Measurements from ENCODE around the gene ST3GAL3.

The ST3GAL3 gene
- 5.4 to 8.5 (median 7.0) reads per million in 3 donors for total RNA-seq

GRCh38 chr1:43707190-43708001, at the start of gene ST3GAL3:
ST3GAL3 (plus strand) TSS chr1:43707536; CDS start chr1:43736263, 28,727 bp downstream.
- peak; percentile 75 to 83 (median 82) for DNase-seq
- Histone ChIP-seq H3K4me3 (ENCODE audit: insufficient read depth, low read depth, low read length, poor library complexity, severe bottlenecking) (peak within 1 kb of the TSS; percentile 73), H3K27ac (ENCODE audit: insufficient read depth, low read length, poor library complexity, severe bottlenecking) (peak within 1 kb of the TSS; percentile 66), H3K36me3 (ENCODE audit: control insufficient read depth, insufficient read depth, low read length) (peaks cover 21% of the 10 kb centered on the region), H3K4me1 (ENCODE audit: control insufficient read depth, insufficient read depth, low read length, poor library complexity, severe bottlenecking) (peaks cover 6% of the 10 kb centered on the region), H3K9me3 (ENCODE audit: control insufficient read depth, low read length) (no peaks in the 10 kb centered on the region), H3K27me3 (replicated peaks; ENCODE audit: control insufficient read depth, insufficient read depth, low read length, poor library complexity, severe bottlenecking) (no peaks in the 10 kb centered on the region)

GRCh38 chr1:43659212-43660166, 47.8 kb upstream of the ST3GAL3 start:
- H3K27me3 ChIP-seq (replicated peaks; ENCODE audit: control insufficient read depth, insufficient read depth, low read length, poor library complexity, severe bottlenecking), result no peaks in the 10 kb centered on the region
- DNase-seq, result no peak
- no peak overlapping the region for H3K27ac ChIP-seq (ENCODE audit: insufficient read depth, low read length, poor library complexity, severe bottlenecking)
- H3K4me1 ChIP-seq (ENCODE audit: control insufficient read depth, insufficient read depth, low read length, poor library complexity, severe bottlenecking), result no peaks in the 10 kb centered on the region
- H3K9me3 ChIP-seq (ENCODE audit: control insufficient read depth, low read length), result no peaks in the 10 kb centered on the region
- no peak overlapping the region for H3K4me3 ChIP-seq (ENCODE audit: insufficient read depth, low read depth, low read length, poor library complexity, severe bottlenecking)
- peaks cover 89% of the 10 kb centered on the region for H3K36me3 ChIP-seq (ENCODE audit: control insufficient read depth, insufficient read depth, low read length)

- Histone ChIP-seq H3K27ac (ENCODE audit: insufficient read depth, low read length, poor library complexity, severe bottlenecking) (no peak overlapping the region), H3K4me3 (ENCODE audit: insufficient read depth, low read depth, low read length, poor library complexity, severe bottlenecking) (no peak overlapping the region), H3K4me1 (ENCODE audit: control insufficient read depth, insufficient read depth, low read length, poor library complexity, severe bottlenecking) (no peaks in the 10 kb centered on the region), H3K36me3 (ENCODE audit: control insufficient read depth, insufficient read depth, low read length) (peaks cover 88% of the 10 kb centered on the region), H3K9me3 (ENCODE audit: control insufficient read depth, low read length) (no peaks in the 10 kb centered on the region), H3K27me3 (replicated peaks; ENCODE audit: control insufficient read depth, insufficient read depth, low read length, poor library complexity, severe bottlenecking) (no peaks in the 10 kb centered on the region)
- DNase-seq, result no peak
These were observed 47.0 kb upstream of the ST3GAL3 start for GRCh38 chr1:43660355-43660754.

GRCh38 chr1:43664369-43664768, 43.0 kb upstream of the ST3GAL3 start:
- Histone ChIP-seq H3K27me3 (replicated peaks; ENCODE audit: control insufficient read depth, insufficient read depth, low read length, poor library complexity, severe bottlenecking) (no peaks in the 10 kb centered on the region), H3K36me3 (ENCODE audit: control insufficient read depth, insufficient read depth, low read length) (peaks cover 93% of the 10 kb centered on the region), H3K4me1 (ENCODE audit: control insufficient read depth, insufficient read depth, low read length, poor library complexity, severe bottlenecking) (no peaks in the 10 kb centered on the region), H3K9me3 (ENCODE audit: control insufficient read depth, low read length) (no peaks in the 10 kb centered on the region), H3K4me3 (ENCODE audit: insufficient read depth, low read depth, low read length, poor library complexity, severe bottlenecking) (no peak overlapping the region), H3K27ac (ENCODE audit: insufficient read depth, low read length, poor library complexity, severe bottlenecking) (no peak overlapping the region)
- no peak for DNase-seq

GRCh38 chr1:43666608-43667007, 40.7 kb upstream of the ST3GAL3 start:
- no peak overlapping the region for H3K4me3 ChIP-seq (ENCODE audit: insufficient read depth, low read depth, low read length, poor library complexity, severe bottlenecking)

GRCh38 chr1:43668956-43669355, 38.4 kb upstream of the ST3GAL3 start:
- no peaks in the 10 kb centered on the region for H3K27me3 ChIP-seq (replicated peaks; ENCODE audit: control insufficient read depth, insufficient read depth, low read length, poor library complexity, severe bottlenecking)
- H3K27ac ChIP-seq (ENCODE audit: insufficient read depth, low read length, poor library complexity, severe bottlenecking), result no peak overlapping the region
- DNase-seq, result no peak
- H3K36me3 ChIP-seq (ENCODE audit: control insufficient read depth, insufficient read depth, low read length), result peaks cover 88% of the 10 kb centered on the region
- no peaks in the 10 kb centered on the region for H3K4me1 ChIP-seq (ENCODE audit: control insufficient read depth, insufficient read depth, low read length, poor library complexity, severe bottlenecking)
- H3K9me3 ChIP-seq (ENCODE audit: control insufficient read depth, low read length), result no peaks in the 10 kb centered on the region
- H3K4me3 ChIP-seq (ENCODE audit: insufficient read depth, low read depth, low read length, poor library complexity, severe bottlenecking), result no peak overlapping the region

More at GRCh38 chr1:43666608-43667007, 40.7 kb upstream of the ST3GAL3 start:
- H3K9me3 ChIP-seq (ENCODE audit: control insufficient read depth, low read length), result no peaks in the 10 kb centered on the region
- peaks cover 94% of the 10 kb centered on the region for H3K36me3 ChIP-seq (ENCODE audit: control insufficient read depth, insufficient read depth, low read length)
- DNase-seq, result no peak
- H3K4me1 ChIP-seq (ENCODE audit: control insufficient read depth, insufficient read depth, low read length, poor library complexity, severe bottlenecking), result no peaks in the 10 kb centered on the region
- no peaks in the 10 kb centered on the region for H3K27me3 ChIP-seq (replicated peaks; ENCODE audit: control insufficient read depth, insufficient read depth, low read length, poor library complexity, severe bottlenecking)
- no peak overlapping the region for H3K27ac ChIP-seq (ENCODE audit: insufficient read depth, low read length, poor library complexity, severe bottlenecking)

- H3K27me3 ChIP-seq (replicated peaks; ENCODE audit: control insufficient read depth, insufficient read depth, low read length, poor library complexity, severe bottlenecking), result no peaks in the 10 kb centered on the region
- DNase-seq, result no peak
- H3K4me3 ChIP-seq (ENCODE audit: insufficient read depth, low read depth, low read length, poor library complexity, severe bottlenecking), result no peak overlapping the region
- no peaks in the 10 kb centered on the region for H3K9me3 ChIP-seq (ENCODE audit: control insufficient read depth, low read length)
- H3K4me1 ChIP-seq (ENCODE audit: control insufficient read depth, insufficient read depth, low read length, poor library complexity, severe bottlenecking), result no peaks in the 10 kb centered on the region
- no peak overlapping the region for H3K27ac ChIP-seq (ENCODE audit: insufficient read depth, low read length, poor library complexity, severe bottlenecking)
- peaks cover 84% of the 10 kb centered on the region for H3K36me3 ChIP-seq (ENCODE audit: control insufficient read depth, insufficient read depth, low read length)
These were observed 37.5 kb upstream of the ST3GAL3 start for GRCh38 chr1:43669878-43670277.

GRCh38 chr1:43671193-43671592, 36.1 kb upstream of the ST3GAL3 start:
- Histone ChIP-seq H3K27me3 (replicated peaks; ENCODE audit: control insufficient read depth, insufficient read depth, low read length, poor library complexity, severe bottlenecking) (no peaks in the 10 kb centered on the region), H3K4me1 (ENCODE audit: control insufficient read depth, insufficient read depth, low read length, poor library complexity, severe bottlenecking) (no peaks in the 10 kb centered on the region), H3K27ac (ENCODE audit: insufficient read depth, low read length, poor library complexity, severe bottlenecking) (no peak overlapping the region), H3K9me3 (ENCODE audit: control insufficient read depth, low read length) (no peaks in the 10 kb centered on the region), H3K4me3 (ENCODE audit: insufficient read depth, low read depth, low read length, poor library complexity, severe bottlenecking) (no peak overlapping the region), H3K36me3 (ENCODE audit: control insufficient read depth, insufficient read depth, low read length) (peaks cover 79% of the 10 kb centered on the region)
- no peak for DNase-seq

GRCh38 chr1:43671626-43672330, 35.6 kb upstream of the ST3GAL3 start:
- Histone ChIP-seq H3K9me3 (ENCODE audit: control insufficient read depth, low read length) (no peaks in the 10 kb centered on the region), H3K27me3 (replicated peaks; ENCODE audit: control insufficient read depth, insufficient read depth, low read length, poor library complexity, severe bottlenecking) (no peaks in the 10 kb centered on the region), H3K4me1 (ENCODE audit: control insufficient read depth, insufficient read depth, low read length, poor library complexity, severe bottlenecking) (no peaks in the 10 kb centered on the region), H3K36me3 (ENCODE audit: control insufficient read depth, insufficient read depth, low read length) (peaks cover 73% of the 10 kb centered on the region), H3K27ac (ENCODE audit: insufficient read depth, low read length, poor library complexity, severe bottlenecking) (no peak overlapping the region), H3K4me3 (ENCODE audit: insufficient read depth, low read depth, low read length, poor library complexity, severe bottlenecking) (no peak overlapping the region)
- no peak for DNase-seq

Measured in effector memory CD4-positive, alpha-beta T cell (primary cell).